Tibial artery (tissue), 4 donors: ENCODE results near the gene MXI1.

ENCODE experiments used
- DNase-seq, 2 donors: peaks; one replicate each; pipeline ENCODE4 v3.0.0-alpha.2; 2019
- H3K27ac ChIP-seq, 2 donors: fragments of 200-600 bp; sonication (generic) in 1 of 2; 1 replicate in 1 of 2; 2 replicates in 1 of 2; pipeline ENCODE4 v1.5.1; 2018 to 2019; ENCODE audit warnings: mild to moderate bottlenecking in 1 of 2
- H3K27me3 ChIP-seq, 2 donors: fragments of 200-600 bp; sonication (generic) in 1 of 2; one replicate each; pipeline versions ENCODE4 v1.5.1 to v1.6.0; 2016 to 2019
- H3K36me3 ChIP-seq, 3 donors: fragments of 200-600 bp; sonication (generic) in 2 of 3; one replicate each; pipeline ENCODE4 v1.5.1; 2016 to 2019; ENCODE audit warnings: mild to moderate bottlenecking in 2 of 3
- H3K4me1 ChIP-seq, 4 donors: fragments of 200-600 bp; sonication (generic) in 2 of 4; 1 replicate in 3 of 4; 2 replicates in 1 of 4; pipeline ENCODE4 v1.5.1; 2016 to 2019
- H3K4me3 ChIP-seq, 2 donors: fragments of 200-600 bp; sonication (generic) in 1 of 2; 1 replicate in 1 of 2; 2 replicates in 1 of 2; pipeline ENCODE4 v1.5.1; 2018 to 2019; ENCODE audit warnings: mild to moderate bottlenecking in 2 of 2
- H3K9me3 ChIP-seq, 3 donors: fragments of 200-600 bp; sonication (generic) in 1 of 3; one replicate each; pipeline ENCODE4 v1.5.1; 2016 to 2019
- CTCF ChIP-seq, 2 experiments: fragments of 200-600 bp in 1 of 2; fragments of 450-650 bp in 1 of 2; IDR thresholded peaks; one replicate each; pipeline ENCODE4 v1.5.1; 2017 to 2019; ENCODE audit warnings: antibody characterized with exemption in 2 of 2, mild to moderate bottlenecking in 1 of 2, moderate library complexity in 1 of 2
- intact Hi-C: fragments of 100-400 bp; cut with DNase I; formaldehyde crosslinking; loops from one replicate; pipeline ENCODE4 v1.15.0; 2023; ENCODE audit warnings: low total_unique reads

MXI1 gene

GRCh38 chr10:110169586-110169985 lies 37.8 kb upstream of the MXI1 start:
- Histone ChIP-seq H3K4me1 (peaks cover 0 to 17% (median 5%) of the 10 kb centered on the region in 4 donors), H3K27me3 (peaks cover 0 to 62% of the 10 kb centered on the region in 2 donors), H3K9me3 (no peaks in the 10 kb centered on the region), H3K36me3 (no peaks in the 10 kb centered on the region), H3K27ac (no peak overlapping the region), H3K4me3 (no peak overlapping the region)
- TF ChIP-seq CTCF (IDR thresholded peaks at IDR 0.05): no peak
- intact Hi-C loops: no loop called here
- DNase-seq: no peak

GRCh38 chr10:110170142-110170971 lies 37.0 kb upstream of the MXI1 start:
- DNase-seq: no peak
- Histone ChIP-seq H3K27me3 (peaks cover 0 to 54% of the 10 kb centered on the region in 2 donors), H3K4me3 (no peak overlapping the region), H3K4me1 (peaks cover 0 to 17% (median 5%) of the 10 kb centered on the region in 4 donors), H3K27ac (no peak overlapping the region), H3K36me3 (no peaks in the 10 kb centered on the region), H3K9me3 (no peaks in the 10 kb centered on the region)
- intact Hi-C loops: no loop called here
- TF ChIP-seq CTCF (IDR thresholded peaks at IDR 0.05): no peak

- no peaks in the 10 kb centered on the region for H3K36me3 ChIP-seq
- no peaks in the 10 kb centered on the region for H3K9me3 ChIP-seq
- H3K27me3 ChIP-seq: peaks cover 0 to 49% of the 10 kb centered on the region in 2 donors
- peaks cover 0 to 17% (median 6%) of the 10 kb centered on the region in 4 donors for H3K4me1 ChIP-seq
- no peak for TF ChIP-seq CTCF (IDR thresholded peaks at IDR 0.05)
- intact Hi-C loops: no loop called here
- H3K4me3 ChIP-seq: no peak overlapping the region
- H3K27ac ChIP-seq: no peak overlapping the region
- DNase-seq: no peak
These were observed 36.4 kb upstream of the MXI1 start for GRCh38 chr10:110171032-110171431.

- Histone ChIP-seq H3K27me3 (peaks cover 0 to 37% of the 10 kb centered on the region in 2 donors), H3K4me3 (no peak overlapping the region), H3K36me3 (no peaks in the 10 kb centered on the region), H3K4me1 (peaks cover 0 to 19% (median 8%) of the 10 kb centered on the region in 4 donors), H3K27ac (no peak overlapping the region), H3K9me3 (no peaks in the 10 kb centered on the region)
- TF ChIP-seq CTCF (IDR thresholded peaks at IDR 0.05): no peak
- DNase-seq: no peak
- intact Hi-C loops: no loop called here
These were observed 35.2 kb upstream of the MXI1 start for GRCh38 chr10:110172155-110172554.

GRCh38 chr10:110174201-110174600 lies 33.2 kb upstream of the MXI1 start:
- H3K27ac ChIP-seq: no peak overlapping the region
- no peak for TF ChIP-seq CTCF (IDR thresholded peaks at IDR 0.05)
- peaks cover 0 to 19% of the 10 kb centered on the region in 2 donors for H3K27me3 ChIP-seq
- H3K36me3 ChIP-seq: no peaks in the 10 kb centered on the region
- intact Hi-C loops: no loop called here
- no peak for DNase-seq
- peaks cover 0 to 10% (median 3%) of the 10 kb centered on the region in 4 donors for H3K4me1 ChIP-seq
- H3K9me3 ChIP-seq: no peaks in the 10 kb centered on the region
- no peak overlapping the region for H3K4me3 ChIP-seq
